Skeletal muscle cell (primary cell): Measurements from ENCODE around the gene APBB2.
"Not testable (repeated sequence)": the region's sequence is repeated elsewhere in the genome, so short reads cannot be mapped to it uniquely, and the experiment has no call there.

Experiments
- DNase-seq: peaks from one replicate; pipeline ENCODE4 v3.0.0-alpha.2; 2010; ENCODE audit warnings: low read depth
- H3K4me3 ChIP-seq: 2 replicates; pipeline ENCODE4 v1.5.1; 2011; ENCODE audit warnings: low read depth, mild to moderate bottlenecking, control low read depth, low read length, moderate library complexity

The APBB2 gene

DNA sequence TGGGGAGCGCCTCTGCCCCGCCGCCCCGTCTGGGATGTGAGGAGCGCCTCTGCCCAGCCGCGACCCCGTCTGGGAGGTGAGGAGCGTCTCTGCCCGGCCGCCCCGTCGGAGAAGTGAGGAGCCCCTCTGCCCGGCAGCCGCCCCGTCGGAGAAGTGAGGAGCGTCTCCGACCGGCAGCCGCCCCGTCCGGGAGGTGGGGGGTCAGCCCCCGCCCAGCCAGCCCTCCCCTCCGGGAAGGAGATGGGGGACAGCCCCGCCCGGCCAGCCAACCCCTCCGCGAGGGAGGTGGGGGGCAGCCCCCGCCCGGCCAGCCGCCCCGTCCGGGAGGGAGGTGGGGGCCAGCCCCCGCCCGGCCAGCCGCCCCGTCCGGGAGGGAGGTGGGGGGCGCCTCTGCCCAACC, 165.2 kb downstream of the APBB2 start:
- H3K4me3 ChIP-seq, DNase-seq: not testable (repeated sequence)

DNA sequence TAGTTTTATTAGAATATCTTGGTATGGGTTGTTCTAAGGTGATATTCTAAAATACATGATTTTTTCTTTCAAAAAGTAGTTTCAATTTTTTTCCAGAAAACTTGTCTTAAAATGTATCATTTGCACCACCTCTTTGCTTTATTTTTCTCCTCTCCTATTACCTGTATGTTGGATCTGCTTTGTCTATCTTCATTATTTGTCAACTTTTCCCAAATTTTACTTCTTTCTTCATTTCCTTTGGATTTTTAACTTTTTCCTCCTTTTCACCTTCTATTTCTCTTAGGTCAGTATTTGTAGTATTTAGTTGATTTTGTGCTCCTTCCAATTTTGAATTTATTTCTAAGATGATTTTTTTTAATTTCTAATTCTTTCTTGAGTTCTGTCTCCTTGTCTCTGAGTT, 169.6 kb downstream of the APBB2 start:
- no peak overlapping the region for H3K4me3 ChIP-seq
- no peak for DNase-seq

- H3K4me3 ChIP-seq: no peak overlapping the region
- no peak for DNase-seq
These were observed 170.2 kb downstream of the APBB2 start for GRCh38 chr4:41044165-41044564.

GRCh38 chr4:41043465-41043864, 170.9 kb downstream of the APBB2 start:
- no peak for DNase-seq
- H3K4me3 ChIP-seq: no peak overlapping the region

- DNase-seq: no peak
- H3K4me3 ChIP-seq: no peak overlapping the region
These were observed 172.8 kb downstream of the APBB2 start for GRCh38 chr4:41041551-41041950.

DNA sequence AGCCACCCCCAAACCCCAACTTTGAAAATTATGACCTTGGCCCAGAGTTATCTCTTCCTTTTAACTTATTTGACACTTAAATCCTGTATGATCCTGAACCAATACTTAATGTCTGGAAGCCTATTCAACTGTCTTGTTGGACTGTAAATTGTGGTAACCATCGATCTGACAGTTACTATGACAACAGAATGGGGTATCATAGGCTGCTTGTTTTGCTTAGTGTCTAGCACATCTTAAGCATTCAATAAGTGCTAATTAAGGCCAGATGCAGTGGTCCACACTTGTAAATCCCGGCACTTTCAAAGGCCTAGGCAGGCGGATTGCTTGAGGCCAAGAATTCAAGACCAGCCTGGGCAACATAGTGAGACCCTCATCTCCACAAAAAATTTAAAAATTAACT, 175.0 kb downstream of the APBB2 start:
- no peak for DNase-seq
- no peak overlapping the region for H3K4me3 ChIP-seq

GRCh38 chr4:41038304-41038703, 176.0 kb downstream of the APBB2 start:
- no peak for DNase-seq
- no peak overlapping the region for H3K4me3 ChIP-seq

GRCh38 chr4:41029098-41029497, 185.2 kb downstream of the APBB2 start:
- DNase-seq: no peak
- no peak overlapping the region for H3K4me3 ChIP-seq

GRCh38 chr4:41028392-41029076, 185.8 kb downstream of the APBB2 start:
- DNase-seq: no peak
- H3K4me3 ChIP-seq: no peak overlapping the region

DNA sequence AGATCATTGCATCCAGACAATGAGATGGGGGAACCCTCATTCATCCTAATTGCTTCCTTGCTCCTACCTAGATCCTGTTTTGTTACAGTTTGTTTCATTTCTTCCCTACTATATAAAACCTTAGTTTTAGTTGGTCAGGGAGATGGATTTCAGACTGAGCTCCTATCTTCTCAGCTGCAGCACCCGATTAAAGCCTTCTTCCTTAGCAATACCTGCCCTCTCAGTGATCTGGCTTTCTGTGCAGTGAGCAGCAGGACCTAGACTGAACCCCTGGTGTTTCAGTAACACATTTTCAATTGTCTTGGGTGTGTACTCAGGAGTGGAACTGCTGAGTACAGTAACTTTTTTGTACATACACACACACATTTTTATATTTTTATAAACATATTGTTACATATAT, 187.4 kb downstream of the APBB2 start:
- no peak for DNase-seq
- no peak overlapping the region for H3K4me3 ChIP-seq

- H3K4me3 ChIP-seq: no peak overlapping the region
These were observed 188.5 kb downstream of the APBB2 start for GRCh38 chr4:41025824-41026223.

GRCh38 chr4:41024556-41025491, 189.5 kb downstream of the APBB2 start:
- H3K4me3 ChIP-seq: no peak overlapping the region
- no peak for DNase-seq

More at GRCh38 chr4:41025824-41026223, 188.5 kb downstream of the APBB2 start:
- DNase-seq: no peak

- DNase-seq: no peak
- no peak overlapping the region for H3K4me3 ChIP-seq
These were observed 192.2 kb downstream of the APBB2 start for GRCh38 chr4:41022116-41022515.

GRCh38 chr4:41015016-41015675, 199.2 kb downstream of the APBB2 start:
- H3K4me3 ChIP-seq: no peak overlapping the region
- DNase-seq: no peak

DNA sequence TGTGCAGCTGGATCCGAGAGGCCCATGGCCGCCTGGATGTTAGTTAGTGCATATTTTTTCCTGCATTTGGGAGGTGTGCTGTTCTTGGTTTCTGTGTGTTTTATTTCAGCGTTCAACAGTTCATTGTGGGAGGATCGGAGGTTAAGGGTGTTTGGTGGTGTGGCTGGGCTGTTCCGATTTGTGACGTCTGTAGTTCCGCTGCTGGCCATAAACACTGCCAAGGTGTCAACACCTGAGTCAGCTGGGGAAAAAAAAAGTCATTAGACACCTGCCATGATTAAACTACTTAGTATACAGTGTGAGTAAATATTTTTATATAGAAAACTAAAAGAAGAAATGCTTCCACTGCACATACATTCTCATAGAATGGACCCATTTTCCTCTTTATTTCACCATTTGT, 200.2 kb downstream of the APBB2 start:
- no peak overlapping the region for H3K4me3 ChIP-seq
- no peak for DNase-seq

DNA sequence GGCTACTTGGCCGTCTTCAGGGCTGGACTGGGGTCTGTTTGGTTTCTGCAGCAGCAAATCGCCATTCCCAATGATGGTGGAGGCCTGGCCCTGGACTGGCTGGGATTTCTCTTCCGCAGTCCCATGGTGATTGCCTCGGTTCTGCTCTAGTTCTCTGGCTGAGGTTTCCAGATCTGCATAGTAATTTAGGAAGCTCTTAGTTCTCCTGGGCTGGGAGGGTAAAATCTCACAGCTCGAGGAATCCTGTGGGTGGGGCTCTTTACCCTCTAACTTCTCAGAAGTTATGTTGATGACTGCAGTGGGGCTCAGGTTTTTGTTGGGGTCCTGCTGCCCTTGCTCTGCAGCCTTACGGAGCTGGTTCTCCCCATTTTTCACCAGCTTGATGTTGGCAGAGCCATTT, 200.6 kb downstream of the APBB2 start:
- no peak overlapping the region for H3K4me3 ChIP-seq
- no peak for DNase-seq

DNA sequence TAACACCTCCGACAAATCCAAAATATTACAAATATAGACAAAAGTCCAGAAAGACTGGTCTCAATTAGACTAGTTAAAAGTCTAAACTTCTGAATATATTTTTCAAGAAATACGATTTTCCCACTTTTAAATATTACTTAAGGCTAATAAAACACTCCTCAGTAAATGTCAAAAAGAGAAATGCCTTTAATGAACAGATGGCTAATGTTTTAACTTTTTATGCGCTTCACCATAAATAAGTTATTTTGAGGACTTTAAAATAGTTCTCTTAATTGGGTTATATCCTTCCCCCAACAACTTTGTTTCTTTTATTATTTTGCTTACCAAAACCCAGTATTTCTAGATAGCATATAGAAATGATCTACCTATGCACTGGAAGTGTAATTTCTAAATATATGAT, 201.4 kb downstream of the APBB2 start:
- DNase-seq: no peak
- H3K4me3 ChIP-seq: no peak overlapping the region

DNA sequence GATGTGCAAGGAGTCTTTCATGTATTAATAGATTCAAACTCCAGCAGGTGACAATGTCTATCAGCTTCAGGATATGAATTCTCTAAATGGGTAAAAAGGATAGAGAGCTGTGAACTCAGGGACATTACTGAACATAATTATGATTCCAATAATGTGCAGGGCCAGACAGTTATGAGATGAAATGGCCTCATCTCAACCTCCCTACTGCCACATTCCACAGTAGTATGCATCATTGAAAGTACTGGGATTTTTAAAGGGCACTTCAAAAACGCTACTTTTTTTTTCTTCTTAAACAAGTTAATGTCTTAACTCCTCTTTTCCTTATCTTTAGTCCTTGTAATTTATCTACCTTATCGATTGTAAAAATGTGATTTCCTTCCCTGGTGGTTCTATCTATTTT, 202.0 kb downstream of the APBB2 start:
- DNase-seq: no peak
- no peak overlapping the region for H3K4me3 ChIP-seq

- no peak for DNase-seq
- no peak overlapping the region for H3K4me3 ChIP-seq
These were observed 204.9 kb downstream of the APBB2 start for GRCh38 chr4:41009411-41009810.

DNA sequence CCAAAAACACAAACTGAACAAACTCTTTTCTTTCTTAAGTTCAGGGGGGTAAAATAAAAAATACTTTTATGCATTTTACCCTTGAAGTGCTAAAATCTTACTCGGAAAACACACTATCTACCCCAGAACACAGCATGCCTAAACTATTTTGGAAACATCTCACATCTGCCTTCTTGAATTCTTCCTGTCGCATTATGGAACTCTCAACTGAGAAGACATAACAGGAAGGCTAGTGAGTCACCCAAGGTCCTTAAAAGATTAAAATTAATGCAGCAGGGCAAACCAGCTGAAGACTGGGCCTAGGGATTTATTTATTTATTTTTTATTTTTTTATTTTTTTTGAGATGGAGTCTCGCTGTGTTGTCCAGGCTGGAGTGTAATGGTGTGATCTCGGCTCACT, 208.2 kb downstream of the APBB2 start:
- no peak overlapping the region for H3K4me3 ChIP-seq
- no peak for DNase-seq
